ENCODE results near the gene SNRNP70.
"Not testable (repeated sequence)": the region's sequence is repeated elsewhere in the genome, so short reads cannot be mapped to it uniquely, and the experiment has no call there.

DNA sequence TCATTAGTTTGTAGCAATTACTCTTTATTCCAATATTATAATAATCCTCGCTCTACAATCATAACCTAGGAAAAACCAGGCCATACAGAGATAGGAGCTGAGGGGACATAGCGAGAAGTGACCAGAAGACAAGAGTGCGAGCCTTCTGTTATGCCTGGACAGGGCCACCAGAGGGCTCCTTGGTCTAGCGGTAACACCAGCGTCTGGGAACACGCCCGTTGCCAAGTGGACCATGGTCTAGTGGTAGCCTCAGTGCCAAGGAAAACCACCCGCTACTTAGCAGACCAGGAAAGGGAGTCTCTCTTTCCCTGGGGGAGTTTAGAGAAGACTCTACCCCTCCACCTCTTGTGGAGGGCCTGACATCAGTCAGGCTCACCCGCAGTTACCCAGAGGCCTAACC is 10.4 kb upstream of the SNRNP70 start:
- TF ChIP-seq, protein P1, sequence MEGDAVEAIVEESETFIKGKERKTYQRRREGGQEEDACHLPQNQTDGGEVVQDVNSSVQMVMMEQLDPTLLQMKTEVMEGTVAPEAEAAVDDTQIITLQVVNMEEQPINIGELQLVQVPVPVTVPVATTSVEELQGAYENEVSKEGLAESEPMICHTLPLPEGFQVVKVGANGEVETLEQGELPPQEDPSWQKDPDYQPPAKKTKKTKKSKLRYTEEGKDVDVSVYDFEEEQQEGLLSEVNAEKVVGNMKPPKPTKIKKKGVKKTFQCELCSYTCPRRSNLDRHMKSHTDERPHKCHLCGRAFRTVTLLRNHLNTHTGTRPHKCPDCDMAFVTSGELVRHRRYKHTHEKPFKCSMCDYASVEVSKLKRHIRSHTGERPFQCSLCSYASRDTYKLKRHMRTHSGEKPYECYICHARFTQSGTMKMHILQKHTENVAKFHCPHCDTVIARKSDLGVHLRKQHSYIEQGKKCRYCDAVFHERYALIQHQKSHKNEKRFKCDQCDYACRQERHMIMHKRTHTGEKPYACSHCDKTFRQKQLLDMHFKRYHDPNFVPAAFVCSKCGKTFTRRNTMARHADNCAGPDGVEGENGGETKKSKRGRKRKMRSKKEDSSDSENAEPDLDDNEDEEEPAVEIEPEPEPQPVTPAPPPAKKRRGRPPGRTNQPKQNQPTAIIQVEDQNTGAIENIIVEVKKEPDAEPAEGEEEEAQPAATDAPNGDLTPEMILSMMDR (IDR thresholded peaks at IDR 0.05; ENCODE audit: low read depth, low read length): peak; percentile 42
- TF ChIP-seq EZH2phosphoT487 (IDR thresholded peaks at IDR 0.05; ENCODE audit: low read depth): not testable (repeated sequence)
